HG03103 (cell line): Measurements from ENCODE around the gene CLDN9.

Experiments used
- ATAC-seq: cut with Tn5 transposase; IDR thresholded peaks from one replicate; pipeline ENCODE4 v1.9.1; 2021; ENCODE audit warnings: low read depth; ENCODE audit not compliant: unreplicated experiment

The CLDN9 gene

DNA sequence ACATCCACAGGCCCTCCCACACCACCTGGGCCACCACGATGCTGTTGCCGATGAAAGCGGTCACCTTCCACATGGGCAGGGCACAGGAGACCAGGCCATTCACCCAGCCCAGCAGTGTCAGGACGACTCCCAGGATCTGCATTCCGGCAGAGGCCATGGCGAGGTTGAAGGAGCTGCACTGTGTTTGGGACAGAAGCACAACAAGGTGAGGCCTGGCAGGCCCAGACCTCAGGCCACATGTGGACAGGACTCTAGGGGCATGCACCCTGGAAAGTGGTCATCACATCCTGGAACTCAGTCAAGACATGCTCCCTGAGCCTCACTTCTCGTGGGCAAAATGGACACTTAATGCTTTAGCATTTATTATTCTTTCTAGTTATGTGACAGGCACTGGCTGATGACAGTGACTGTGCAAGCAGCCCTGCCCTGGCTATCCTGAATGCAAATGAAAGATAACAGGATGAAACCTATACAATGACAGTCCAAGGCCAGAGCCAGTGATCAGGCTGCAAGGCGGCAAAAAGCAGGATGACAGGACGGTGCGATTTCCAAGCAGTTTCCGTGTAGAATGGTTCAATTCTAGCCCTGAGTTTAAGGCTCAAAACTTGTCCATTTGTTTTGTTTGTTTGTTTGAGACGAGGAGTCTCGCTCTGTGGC is 3.3 kb downstream of the CLDN9 start:
- no peak for ATAC-seq

GRCh38 chr16:3017344-3017743 is 4.6 kb downstream of the CLDN9 start:
- no peak for ATAC-seq

DNA sequence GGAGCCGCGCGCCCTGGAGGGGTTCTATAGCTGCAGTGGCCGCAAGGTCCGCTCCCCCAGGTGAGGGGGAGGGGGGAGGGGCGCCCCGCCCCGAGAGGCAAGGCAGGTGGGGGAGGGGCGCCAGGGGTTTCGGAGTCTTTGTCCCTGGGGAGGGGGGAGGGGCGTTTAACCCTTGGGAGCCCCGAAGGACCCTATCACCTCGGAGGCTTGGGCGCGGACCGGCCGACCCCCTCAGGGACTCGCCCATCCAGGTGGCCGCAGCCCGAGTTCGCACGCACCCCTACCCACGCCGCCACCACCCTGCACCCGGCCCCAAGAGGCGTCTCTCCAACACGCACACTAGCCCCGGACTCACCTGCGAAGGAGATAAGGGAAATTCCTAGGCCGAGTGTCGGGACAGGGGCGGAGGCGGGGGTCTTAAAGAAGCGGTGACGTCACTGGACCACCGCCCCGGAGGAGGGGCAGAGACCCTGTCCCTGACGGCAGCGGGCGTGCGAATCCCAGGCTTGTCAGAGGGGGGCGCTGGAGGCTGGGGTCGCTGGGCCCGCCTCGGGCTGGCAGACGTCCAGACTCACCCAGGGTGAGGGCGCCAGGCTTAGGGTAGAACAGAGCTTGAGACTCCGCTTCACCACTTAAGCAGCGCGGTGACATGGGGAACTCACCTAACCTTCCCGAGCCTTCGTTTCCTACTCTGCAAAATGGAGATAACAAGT is 5.2 kb downstream of the CLDN9 start, which contains the start of gene CLDN6:
TSS of gene CLDN6 (minus strand) at position 390 of the 713 bp plus-strand sequence. CDS start 2,162 bp downstream, outside the sequence.
- no peak for ATAC-seq

GRCh38 chr16:3019594-3020246 is 7.0 kb downstream of the CLDN9 start:
- ATAC-seq: no peak

DNA sequence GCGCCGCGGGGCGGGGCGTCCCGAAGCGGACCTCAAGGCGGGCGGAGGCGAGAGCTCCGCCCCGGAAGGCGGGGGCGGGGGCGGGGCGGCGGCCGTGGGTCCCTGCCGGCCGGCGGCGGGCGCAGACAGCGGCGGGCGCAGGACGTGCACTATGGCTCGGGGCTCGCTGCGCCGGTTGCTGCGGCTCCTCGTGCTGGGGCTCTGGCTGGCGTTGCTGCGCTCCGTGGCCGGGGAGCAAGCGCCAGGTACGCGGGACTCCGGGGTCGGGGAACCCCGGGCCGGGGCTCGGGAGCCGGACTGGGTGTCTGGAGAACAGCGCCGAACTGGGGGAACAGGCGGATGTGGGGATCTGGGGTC is 7.5 kb downstream of the CLDN9 start, which contains the start of gene TNFRSF12A:
TSS of gene TNFRSF12A (plus strand) at position 122 of the 357 bp plus-strand sequence. CDS start at position 152, 30 bp downstream.
- ATAC-seq: no peak

DNA sequence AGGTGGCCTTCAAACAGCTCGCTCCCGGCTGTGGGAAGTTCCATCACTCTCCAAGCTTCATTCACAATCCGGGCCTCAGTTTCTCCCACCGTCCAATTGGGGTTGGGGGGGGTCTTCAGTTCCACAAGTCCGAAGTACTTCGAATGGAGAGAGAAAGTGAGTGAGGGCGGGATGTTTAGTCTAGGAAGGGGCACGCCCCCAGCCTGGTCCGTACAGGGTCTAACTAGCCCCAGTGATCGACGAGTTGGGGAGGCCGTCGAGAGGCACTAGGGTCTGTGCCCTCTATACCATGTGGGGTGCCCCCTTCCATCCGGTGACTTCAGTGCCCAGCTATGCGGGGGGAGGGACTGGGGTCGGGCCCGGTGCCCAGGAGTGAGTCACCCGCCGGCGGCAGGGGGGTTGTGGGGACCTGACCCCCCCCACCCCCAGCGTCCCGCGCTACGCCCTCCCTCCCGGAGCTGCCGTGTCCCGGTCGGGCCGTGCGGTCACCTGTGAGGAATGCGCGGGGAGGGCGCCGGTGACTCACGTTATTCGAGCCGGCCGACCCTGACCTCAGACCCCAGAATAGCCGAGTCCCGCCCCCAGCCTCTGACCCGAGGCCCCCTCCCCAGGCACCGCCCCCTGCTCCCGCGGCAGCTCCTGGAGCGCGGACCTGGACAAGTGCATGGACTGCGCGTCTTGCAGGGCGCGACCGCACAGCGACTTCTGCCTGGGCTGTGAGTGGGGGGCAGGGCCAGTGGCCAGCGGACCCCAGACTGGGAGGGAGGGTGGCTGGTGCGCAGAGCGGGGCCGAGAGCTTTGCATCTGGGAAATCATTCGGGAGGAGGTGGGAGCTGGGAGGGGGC is 8.1 kb downstream of the CLDN9 start:
- ATAC-seq: no peak

- ATAC-seq: no peak
Measured at GRCh38 chr16:3021449-3022207, 8.9 kb downstream of the CLDN9 start.

DNA sequence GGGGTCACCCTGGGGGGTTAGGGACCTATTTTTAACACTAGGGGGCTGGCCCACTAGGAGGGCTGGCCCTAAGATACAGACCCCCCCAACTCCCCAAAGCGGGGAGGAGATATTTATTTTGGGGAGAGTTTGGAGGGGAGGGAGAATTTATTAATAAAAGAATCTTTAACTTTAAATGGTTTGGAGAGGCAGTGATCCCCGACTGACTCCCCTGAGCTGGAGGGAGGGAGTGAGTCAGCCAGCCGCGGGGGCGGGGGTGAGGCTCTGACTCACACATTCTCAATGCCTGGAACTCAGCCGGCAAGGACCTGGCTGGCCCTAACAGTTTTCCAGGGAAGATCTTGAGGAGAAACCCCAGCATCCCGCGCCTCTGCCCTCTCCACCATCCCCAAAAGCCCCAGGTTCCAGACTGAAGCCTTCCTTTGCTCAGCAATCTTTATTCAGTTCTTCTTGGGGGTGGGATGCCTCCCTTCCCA is 9.5 kb downstream of the CLDN9 start:
- ATAC-seq: no peak

GRCh38 chr16:3022684-3023414 is 10.1 kb downstream of the CLDN9 start:
- ATAC-seq: no peak

DNA sequence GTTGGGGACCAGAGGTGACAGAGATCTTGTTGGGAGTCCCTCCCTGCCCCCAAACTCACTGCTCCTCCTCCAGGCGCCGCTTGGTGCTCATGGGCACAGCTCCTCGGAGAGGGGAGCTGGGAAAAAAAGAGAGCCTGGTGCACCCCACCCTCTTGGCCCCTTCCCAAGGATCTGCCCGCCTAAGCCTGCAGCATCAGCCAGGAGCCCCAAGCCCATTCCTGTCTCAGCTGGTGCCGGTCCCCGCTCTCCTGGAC is 10.6 kb downstream of the CLDN9 start:
- ATAC-seq: no peak

- ATAC-seq: peak; percentile 59
Measured at GRCh38 chr16:3023669-3024478, 11.2 kb downstream of the CLDN9 start, which contains the start of the genes HCFC1R1 and THOC6. HCFC1R1 (minus strand) TSS chr16:3023942; CDS start chr16:3023941, 1 bp downstream. THOC6 (plus strand) TSS chr16:3024035; CDS start chr16:3024327, 292 bp downstream.

DNA sequence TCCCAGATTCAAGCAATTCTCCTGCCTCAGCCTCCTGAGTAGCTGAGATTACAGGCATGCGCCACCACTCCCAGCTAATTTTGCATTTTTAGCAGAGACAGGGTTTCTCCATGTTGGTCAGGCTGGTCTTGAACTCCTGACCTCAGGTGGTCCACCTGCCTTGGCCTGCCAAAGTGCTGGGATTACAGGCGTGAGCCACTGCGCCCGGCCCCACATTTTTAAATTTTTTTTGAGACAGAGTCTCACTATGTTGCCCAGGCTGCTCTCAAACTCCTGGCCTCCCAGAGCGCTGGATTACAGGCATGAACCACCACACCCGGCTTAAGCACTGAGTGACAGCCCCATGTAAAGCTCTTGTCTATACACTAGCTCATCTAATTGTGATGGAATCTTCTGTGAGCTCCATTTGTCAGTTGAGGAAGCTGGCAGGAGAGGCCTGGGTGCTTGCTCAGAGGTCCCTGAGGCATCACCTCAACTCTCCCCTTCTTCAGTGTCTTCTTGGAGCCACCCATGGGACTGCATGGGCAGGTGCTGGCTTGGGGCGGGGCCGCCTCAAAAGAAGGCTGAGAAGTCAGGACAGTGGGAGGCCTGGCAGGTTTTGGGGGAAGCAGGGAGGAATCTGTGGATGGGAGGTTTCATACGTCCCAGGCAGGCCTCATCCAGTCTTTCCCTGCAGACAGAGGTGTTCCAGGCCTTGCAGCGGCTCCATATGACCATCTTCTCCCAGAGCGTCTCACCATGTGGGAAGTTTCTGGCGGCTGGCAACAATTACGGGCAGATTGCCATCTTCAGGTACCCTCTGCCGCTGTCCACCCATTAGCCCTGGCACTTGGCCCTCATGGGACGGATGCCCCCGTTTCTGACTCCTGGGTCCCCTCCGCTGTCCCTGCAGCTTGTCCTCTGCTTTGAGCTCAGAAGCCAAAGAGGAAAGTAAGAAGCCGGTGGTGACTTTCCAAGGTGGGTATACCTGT is 12.6 kb downstream of the CLDN9 start:
- ATAC-seq: no peak

- ATAC-seq: no peak
Measured at GRCh38 chr16:3026003-3026378, 13.3 kb downstream of the CLDN9 start.

- no peak for ATAC-seq
Measured at GRCh38 chr16:3026609-3027488, 14.1 kb downstream of the CLDN9 start.

GRCh38 chr16:3027489-3027795 is 14.7 kb downstream of the CLDN9 start:
- no peak for ATAC-seq

- peak; percentile 35 for ATAC-seq
Measured at GRCh38 chr16:3027983-3028715, 15.4 kb downstream of the CLDN9 start.
